GM19452 (cell line): ENCODE results near the gene CAPS2.

ENCODE experiments used
- ATAC-seq: cut with Tn5 transposase; IDR thresholded peaks from one replicate; pipeline ENCODE4 v1.9.1; 2021; ENCODE audit not compliant: unreplicated experiment

The CAPS2 gene

DNA sequence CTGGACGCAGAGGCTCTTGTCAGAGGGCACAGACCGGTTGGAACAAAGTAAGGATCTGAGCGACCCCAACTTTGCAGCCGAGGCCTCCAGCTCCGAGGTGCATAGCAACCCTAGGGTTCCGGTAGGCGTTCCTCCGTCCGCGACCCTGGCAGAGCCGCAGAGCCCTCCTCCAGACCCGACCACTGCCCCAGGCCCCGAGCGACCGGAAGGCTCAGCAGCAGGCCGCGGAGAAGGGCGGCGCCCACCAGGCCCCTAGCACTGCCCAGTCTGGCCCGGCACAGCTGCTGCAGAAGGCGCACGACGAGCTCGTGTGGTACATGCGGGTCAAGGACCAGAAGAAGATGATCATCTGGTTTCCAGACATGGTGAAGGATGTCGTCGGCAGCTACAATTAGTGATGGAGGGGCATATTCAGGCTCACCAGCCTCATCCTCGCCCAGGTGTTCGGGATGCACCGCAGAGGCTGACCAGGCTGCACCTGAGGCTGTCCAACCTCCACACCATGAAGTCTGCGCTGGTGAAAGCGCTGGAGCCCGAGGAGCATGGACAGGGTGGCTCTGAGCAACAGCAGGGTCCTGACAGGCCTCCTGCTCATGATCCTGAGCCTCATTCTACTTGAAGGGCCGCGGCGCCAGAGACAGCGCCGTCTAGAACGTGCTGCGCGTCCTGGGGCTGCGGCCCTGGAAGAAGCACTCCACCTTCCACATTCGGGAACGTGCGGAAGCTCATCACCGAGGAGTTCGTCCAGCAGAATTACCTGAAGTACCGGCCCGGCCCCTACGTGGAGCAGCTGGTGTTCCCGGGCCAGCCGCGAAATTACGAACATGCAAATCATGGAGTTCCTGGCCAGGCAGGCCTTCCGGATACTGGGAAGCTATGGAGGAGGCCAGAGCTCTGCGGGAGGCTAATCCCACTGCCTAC lies 24.5 kb downstream of the CAPS2 start:
- no peak for ATAC-seq

DNA sequence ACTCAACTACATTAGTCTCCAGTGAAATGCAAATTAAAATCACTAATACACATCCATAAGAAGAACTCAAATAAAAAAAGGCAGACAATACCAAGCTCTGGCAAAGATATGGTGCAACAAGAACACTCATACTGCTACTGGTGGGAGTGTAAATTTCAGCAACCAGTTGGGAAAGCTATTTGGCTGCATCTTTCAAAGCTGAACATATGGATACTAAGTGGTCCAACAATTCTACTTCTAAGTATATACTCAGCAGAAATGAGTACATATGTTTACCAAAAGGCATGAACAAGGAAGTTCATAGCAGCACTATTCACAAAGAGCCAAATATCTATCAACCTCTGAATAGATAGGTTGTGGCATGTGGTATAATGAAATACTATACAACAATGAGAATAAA lies 27.3 kb downstream of the CAPS2 start:
- ATAC-seq = no peak

DNA sequence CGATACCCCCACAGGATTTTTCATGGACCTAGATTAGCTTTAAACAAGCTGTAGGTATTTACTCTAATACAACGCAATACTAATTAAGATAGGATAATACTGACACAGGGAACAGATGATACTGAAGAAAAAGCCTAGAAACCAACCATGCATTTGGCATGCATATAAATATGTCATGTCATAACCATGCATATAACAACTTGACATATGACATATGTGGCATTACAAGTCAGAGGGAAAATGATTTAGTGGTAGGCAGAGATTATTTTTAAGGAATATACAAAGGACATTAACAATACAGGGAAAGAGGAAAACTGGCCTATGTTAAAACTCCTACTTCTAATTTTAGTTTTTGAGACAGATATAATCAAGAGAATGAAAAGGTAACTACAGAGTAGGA lies 27.9 kb downstream of the CAPS2 start:
- ATAC-seq = no peak

DNA sequence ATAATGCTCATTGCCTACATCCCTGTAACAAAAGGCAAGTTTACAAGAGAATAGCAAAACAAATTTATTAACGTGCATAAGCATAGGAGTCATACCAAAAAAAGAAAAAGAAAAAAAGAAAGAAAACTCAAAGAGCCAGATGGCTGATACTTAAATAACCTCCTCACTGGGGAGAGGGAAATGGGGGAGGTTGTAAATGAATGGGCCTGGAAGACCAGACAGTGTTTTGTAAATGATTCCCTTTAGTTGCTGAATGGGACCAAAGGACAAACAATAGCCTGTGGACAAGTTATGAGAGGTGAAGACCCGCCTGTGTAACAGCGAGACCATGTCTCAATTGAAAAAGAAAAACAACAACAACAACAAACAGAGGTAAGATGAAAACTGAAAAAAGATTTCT lies 35.3 kb downstream of the CAPS2 start:
- ATAC-seq = no peak

DNA sequence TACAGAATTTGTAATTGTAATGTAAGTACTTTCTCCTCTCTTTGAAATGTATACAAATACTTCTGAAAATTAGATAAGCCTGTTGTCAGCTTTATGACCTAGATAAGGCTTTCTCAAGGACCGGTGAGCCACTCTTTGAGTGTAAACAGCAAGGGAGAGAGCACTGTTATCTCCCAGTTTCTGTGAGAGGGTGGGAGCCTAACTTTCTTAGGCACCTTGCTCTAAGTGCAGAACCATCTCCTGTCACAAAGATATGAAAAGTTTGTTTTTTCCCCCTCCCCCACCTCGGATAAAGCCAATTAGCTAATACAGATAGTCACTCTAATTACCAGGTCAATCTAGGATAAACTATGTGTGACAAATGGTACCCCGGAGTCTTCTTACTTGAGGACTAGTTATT lies 35.8 kb downstream of the CAPS2 start:
- ATAC-seq = no peak

DNA sequence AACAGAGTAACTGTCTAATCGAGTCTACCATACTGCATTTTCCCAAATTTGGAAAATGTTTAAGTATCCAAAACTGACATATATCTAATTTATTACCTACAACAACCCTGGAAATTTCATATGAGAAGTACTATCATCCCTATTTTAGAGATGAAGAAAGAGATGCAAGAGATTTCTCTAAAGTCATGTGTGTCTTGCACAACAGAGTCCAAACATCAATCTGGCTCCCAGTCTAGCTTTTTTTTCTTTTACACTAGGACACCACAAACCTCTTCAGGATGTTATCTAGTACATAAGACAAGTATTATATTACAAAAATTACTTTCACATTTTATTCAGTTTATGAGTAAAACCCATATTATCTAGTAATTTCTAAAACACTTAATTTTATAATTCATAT lies 39.1 kb downstream of the CAPS2 start:
- no peak for ATAC-seq

DNA sequence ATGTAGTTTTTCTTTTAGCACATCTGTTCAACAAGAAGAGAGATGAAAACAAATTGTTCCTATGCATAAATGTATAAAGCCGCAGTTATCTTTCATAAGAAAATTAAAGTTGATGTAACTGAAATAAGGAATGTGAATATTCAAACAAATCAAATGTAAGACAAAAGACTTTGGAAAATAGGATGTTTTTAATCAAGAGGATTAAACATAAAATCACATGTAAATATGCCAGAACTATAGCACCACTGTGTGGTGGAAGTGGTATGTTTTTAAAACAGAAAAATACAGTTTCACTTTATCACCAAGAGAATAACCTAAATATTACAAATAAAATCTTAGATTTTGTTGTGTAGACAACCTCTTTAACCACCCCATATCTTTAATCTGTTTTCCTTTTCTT lies 40.4 kb downstream of the CAPS2 start:
- ATAC-seq = no peak

DNA sequence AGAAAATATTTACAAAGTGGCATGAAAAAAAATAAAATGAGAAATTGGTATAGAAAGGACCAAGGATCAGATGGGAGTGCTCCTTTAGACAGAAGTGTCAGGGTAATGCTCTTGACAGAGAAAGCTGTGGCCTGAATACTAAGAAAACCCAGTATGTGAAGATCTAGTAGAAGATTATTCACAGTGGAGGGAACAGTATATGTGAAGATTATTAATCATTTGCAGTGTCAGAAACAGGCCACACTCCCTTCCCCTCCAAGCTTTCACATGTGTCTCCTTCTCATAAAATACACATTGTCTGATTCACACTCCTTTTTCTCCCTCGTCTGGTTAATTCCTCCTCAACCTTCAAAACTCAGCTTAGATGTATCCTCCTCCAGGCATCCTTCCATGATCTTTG lies 41.3 kb downstream of the CAPS2 start:
- no peak for ATAC-seq

DNA sequence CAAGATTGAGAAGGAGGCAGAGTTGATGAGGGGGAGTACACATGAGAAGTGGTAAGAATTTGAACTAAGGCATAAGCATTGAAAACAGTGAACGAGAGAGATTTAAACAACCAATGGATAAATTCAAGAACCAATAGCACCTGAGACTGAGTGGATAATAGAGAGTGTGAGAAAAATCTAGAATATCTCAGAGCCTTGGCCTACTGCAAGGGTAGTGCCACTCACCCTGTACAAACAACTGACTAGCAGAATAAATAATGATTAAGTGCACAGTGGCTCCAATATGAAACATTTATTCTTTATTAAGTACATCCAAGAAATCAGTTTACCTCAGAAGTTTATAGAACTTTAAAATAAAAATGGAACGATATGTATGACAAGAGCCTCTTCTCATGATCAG lies 54.4 kb downstream of the CAPS2 start:
- ATAC-seq = no peak

DNA sequence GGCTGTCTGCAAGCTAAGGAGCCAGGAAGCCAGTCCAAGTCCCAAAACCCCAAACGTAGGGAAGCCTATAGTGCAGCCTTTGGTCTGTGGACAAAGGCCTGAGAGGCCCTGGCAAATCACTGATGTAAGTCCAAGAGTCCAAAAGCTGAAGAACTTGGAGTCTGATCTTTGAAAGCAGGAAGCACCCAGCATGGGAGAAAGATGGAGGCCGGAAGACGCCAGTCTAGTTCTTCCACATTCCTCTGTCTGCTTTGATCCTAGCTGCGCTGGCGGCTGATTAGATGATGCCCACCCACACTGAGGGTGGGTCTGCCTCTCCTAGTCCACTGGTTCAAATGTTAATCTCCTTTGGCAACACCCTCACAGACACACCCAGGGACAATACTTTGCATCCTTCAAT lies 58.5 kb downstream of the CAPS2 start:
- ATAC-seq = no peak

DNA sequence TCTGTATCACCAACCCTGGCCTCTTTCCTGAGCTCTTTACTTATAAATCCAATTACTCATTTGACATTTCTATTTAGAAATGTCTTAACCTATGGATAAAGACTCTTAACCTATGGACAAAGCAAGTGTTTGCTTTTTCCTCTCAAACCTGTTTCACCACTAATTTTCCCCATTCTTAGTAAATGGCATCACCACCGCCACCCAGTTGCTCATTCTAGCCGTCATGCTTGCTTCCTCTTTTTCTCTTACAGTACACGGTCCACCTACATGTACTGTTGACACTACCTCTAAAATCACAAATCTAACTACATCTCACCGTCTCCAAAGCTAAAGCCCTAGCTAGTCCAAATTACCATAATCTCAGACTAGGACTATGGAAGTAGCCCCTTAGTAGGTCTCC lies 60.0 kb downstream of the CAPS2 start:
- ATAC-seq = no peak

DNA sequence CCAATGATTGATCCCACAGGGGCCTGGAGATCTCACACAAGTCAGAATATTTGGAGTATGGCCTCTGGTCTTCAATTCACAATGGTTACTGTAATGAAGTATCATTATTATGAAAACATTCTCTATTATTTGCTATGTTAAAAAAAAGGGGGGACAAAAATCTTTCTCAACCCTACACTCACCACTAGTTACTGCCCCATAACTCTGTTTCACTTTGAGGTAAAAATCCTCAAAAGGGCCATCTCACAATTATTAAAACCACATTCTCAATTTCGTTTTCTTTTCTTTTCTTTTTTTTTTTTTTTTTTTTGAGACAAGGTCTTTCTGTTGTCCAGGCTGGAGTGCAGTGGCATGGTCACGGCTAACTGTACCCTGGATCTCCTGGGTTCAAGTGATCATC lies 60.9 kb downstream of the CAPS2 start:
- ATAC-seq = no peak

DNA sequence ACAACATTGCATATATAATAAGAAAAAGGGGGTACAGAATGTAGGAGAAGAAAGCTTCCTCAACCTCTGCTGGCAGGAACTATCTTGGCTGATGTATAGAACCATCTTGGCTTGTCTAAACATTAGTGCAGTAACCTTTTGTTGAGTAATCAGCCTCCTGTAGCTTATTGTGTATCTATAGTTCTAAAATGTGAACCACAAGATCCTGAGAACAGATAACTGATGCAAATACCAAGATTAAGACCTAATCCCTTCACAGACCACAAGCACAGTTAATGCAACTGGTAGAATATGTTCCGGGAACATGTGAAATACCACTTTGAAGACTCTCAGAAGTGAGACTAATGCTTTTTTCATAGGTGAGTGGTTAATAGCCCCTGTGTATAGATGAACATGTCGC lies 69.8 kb downstream of the CAPS2 start:
- ATAC-seq = no peak

DNA sequence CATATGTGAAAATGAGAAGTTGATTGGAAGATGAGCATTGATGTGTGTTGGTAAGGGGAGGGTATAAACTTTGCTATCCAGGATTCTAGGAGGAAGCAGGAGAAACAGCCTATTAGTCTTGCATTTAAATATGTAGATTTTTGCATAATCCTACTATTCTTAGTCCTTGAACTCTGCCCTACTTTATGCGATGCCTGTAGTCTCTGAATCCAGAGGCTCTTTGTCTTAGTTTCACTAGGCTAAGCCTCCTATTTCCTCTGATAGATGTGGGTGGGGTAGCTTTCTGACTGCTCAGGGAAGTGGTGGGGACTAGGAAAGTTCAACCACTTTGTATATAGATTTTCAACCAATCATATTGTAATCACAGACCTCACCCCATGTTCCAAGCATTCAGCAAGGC lies 71.0 kb downstream of the CAPS2 start:
- no peak for ATAC-seq

DNA sequence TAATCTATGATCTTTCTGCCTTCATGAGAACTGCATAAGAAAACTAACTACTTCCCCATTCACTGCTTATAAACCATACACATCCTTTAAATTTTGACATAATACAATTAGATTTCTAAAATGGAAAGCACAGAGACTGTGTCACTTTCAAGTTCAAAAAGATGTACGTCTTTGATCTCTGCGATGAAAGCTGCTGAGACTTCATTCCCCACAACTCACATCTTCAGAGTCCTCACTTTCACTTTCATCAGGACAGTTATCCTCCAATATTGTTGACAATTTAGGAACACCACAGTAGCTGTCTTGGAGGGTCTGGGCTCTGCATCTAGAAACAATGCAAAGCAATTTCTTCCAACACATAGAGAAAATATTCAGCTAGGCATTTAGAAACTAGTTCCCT lies 72.6 kb downstream of the CAPS2 start:
- ATAC-seq = no peak

DNA sequence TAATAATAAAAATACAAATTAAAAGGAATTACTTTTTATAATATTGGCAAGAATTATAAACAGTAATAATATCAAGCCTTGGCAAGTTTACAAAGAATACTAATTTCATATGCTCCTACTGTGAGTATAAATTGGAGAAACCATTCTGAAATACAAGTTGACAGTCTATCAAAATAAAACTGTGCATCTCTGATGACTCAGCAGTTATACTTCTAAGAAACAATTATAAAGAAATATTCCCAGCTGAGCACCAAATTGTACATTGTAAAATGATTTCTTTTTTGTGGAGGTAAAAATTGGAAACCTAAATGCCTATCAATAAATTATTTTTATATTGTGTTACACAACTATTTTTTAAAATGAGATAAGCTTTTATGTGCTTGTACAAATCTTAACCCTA lies 85.0 kb downstream of the CAPS2 start:
- no peak for ATAC-seq

DNA sequence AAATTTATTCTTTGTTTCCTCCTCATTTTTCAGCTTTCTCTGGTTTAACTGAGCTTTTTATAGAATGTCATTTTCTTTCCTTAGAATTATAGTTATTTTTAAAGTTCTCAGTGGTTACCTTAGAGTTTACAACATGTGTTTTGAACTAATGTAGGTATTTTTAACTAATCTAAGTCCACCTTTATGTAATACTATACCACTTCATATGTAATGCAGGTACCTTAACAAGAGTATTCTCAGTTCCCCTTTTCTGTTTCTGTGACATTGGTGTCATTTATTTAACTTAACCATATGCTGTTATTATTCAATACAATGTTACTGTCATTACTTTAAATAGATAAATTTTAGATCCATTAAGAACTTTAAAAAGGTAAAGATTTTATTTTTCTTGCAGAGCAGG lies 90.1 kb downstream of the CAPS2 start:
- peak; percentile 84 for ATAC-seq

DNA sequence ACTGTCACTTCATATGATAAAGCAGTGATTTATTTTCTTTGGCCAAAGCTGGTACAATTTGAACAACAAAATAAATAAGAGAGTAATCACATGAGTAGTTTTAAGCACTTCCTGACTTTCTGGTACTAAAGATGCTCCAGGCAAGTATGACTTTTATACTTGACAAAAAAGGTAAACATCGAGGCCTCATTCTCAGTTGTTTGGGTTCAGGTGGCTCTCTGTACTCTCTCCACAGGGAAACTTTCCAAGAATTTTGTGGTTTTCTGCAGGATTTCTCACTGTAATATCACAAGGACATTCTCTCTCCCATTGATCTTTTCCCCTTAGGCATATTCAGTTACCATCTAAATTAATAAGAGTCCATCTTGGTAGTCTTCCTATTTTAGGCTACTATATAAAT lies 93.9 kb downstream of the CAPS2 start:
- no peak for ATAC-seq

DNA sequence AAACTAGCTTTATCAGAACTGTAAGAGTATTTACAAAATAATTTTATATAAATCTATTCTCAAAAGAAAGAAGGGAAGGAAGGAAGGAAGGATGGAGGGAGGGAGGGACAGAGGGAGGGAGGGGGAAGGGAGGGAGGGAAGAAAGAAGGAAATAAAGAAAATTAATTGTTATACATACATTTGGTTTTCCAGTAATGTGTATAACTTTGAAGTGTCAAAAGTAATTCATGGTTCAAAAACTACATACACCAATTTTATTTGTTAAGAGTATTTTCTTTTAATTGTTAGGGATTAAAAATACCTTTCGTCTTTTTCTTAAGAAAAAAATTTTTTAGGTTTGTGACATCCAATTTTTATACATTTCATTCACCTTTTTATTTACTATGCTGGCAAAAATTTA lies 103.0 kb downstream of the CAPS2 start:
- ATAC-seq = no peak
